GM19023 (cell line): ENCODE results near the gene SUFU.

Experiments
- ATAC-seq: cut with Tn5 transposase; IDR thresholded peaks from one replicate; pipeline ENCODE4 v1.9.1; 2021; ENCODE audit warnings: mild to moderate bottlenecking, moderate library complexity; ENCODE audit not compliant: unreplicated experiment

SUFU gene

GRCh38 chr10:102682416-102682815 is 178.6 kb downstream of the SUFU start:
- no peak for ATAC-seq

GRCh38 chr10:102682981-102683380 is 179.2 kb downstream of the SUFU start:
- no peak for ATAC-seq
